K562 (cell line): ENCODE results near the gene HCAR3. TPM values are rescaled to one million over a fixed set of nuclear protein-coding genes. Genes with fewer than 3 reads are reported as not detected.

ENCODE experiments used
- ATAC-seq: fragments of 200-7000 bp; cut with Tn5 transposase; 3 replicates; pipeline ENCODE4 v1.9.1; 2020; ENCODE audit warnings: moderate library complexity
- BruUV-seq: library from RNA; stranded (reverse); fragments of 400-500 nt; replicated peaks from 2 replicates; lab custom pipeline; 2021; lab: Mats Ljungman, UMichigan
- CTCF ChIA-PET: fragments of 300-600 bp; formaldehyde crosslinking; extraction: SDS; loops from one replicate; lab custom pipeline; 2021; ENCODE audit warnings: low intra/inter-chr PET ratio; lab: Yijun Ruan, JAX
- POLR2A ChIA-PET: fragments of 300-600, 350-650 bp; sonication (Branson Sonifier 250); formaldehyde crosslinking; extraction: SDS; loops from one replicate; lab custom pipeline; 2021; ENCODE audit warnings: antibody characterized with exemption, inconsistent platforms; lab: Yijun Ruan, JAX
- DNase-seq, 4 experiments: peaks; one replicate each; pipeline versions ENCODE4 v3.0.0 to v3.0.0-alpha.2; 2011 to 2018; ENCODE audit warnings: low spot score in 3 of 4, mixed read lengths in 3 of 4; ENCODE audit errors: extremely low read depth in 1 of 4
- FAIRE-seq: peaks from 2 replicates; lab custom pipeline; 2011; peaks lifted over from hg19 to GRCh38; lab: Jason Lieb, UNC
- H2AFZ ChIP-seq: 2 replicates; pipeline ENCODE4 v1.6.0; 2011; ENCODE audit warnings: low read depth, low read length, control low read depth, inconsistent platforms
- H3K27ac ChIP-seq: fragments of 200-600 bp; 3 replicates; pipeline ENCODE4 v1.8.0; 2011; ENCODE audit warnings: low read depth, mild to moderate bottlenecking, control low read depth, inconsistent platforms, low read length, moderate library complexity, mixed read lengths; ENCODE audit errors: extremely low read depth
- H3K27me3 ChIP-seq, 2 experiments: fragments of 300-600 bp in 1 of 2; 2 replicates in 1 of 2; 3 replicates in 1 of 2; pipeline versions ENCODE4 v1.6.0 to v1.8.0; 2011; ENCODE audit warnings: inconsistent platforms in 2 of 2, low read length in 2 of 2, mild to moderate bottlenecking in 1 of 2, mixed read lengths in 1 of 2, moderate library complexity in 1 of 2; ENCODE audit not compliant: control insufficient read depth in 2 of 2, insufficient read depth in 2 of 2
- H3K36me3 ChIP-seq: fragments of 300-600 bp; 3 replicates; pipeline ENCODE4 v1.8.0; 2011; ENCODE audit warnings: mild to moderate bottlenecking, low read length, inconsistent platforms; ENCODE audit not compliant: control insufficient read depth, insufficient read depth
- H3K4me1 ChIP-seq, 2 experiments: fragments of 200-600 bp in 1 of 2; replicated peaks in 1 of 2; 2 replicates in 1 of 2; 3 replicates in 1 of 2; pipeline versions ENCODE4 v1.5.1 to v1.8.0; 2011; ENCODE audit warnings: inconsistent platforms in 2 of 2, low read length in 2 of 2, mild to moderate bottlenecking in 1 of 2, mixed read lengths in 1 of 2, moderate library complexity in 1 of 2; ENCODE audit not compliant: control insufficient read depth in 2 of 2, insufficient read depth in 2 of 2
- H3K4me2 ChIP-seq: 2 replicates; pipeline ENCODE4 v1.6.1; 2011; ENCODE audit warnings: low read length, control low read depth, inconsistent platforms, mixed read lengths; ENCODE audit not compliant: insufficient read depth
- H3K4me3 ChIP-seq: fragments of 200-600 bp; sonication (generic), shearing (Covaris generic); 2 replicates; pipeline ENCODE4 v1.5.1; 2016; ENCODE audit warnings: control low read depth, inconsistent platforms
- H3K79me2 ChIP-seq: fragments of 200-600 bp; 3 replicates; pipeline ENCODE4 v1.8.0; 2011; ENCODE audit warnings: low read length, inconsistent platforms; ENCODE audit not compliant: control insufficient read depth, insufficient read depth
- H3K9ac ChIP-seq, 2 experiments: 2 replicates each; pipeline versions ENCODE4 v1.6.0 to v1.6.1; 2011; ENCODE audit warnings: low read depth in 2 of 2, low read length in 2 of 2, control low read depth in 1 of 2, inconsistent platforms in 1 of 2, mild to moderate bottlenecking in 1 of 2, mixed read lengths in 1 of 2; ENCODE audit not compliant: insufficient read depth in 1 of 2
- H3K9me1 ChIP-seq: one replicate; pipeline ENCODE4 v1.6.0; 2011; ENCODE audit warnings: inconsistent platforms, mild to moderate bottlenecking, low read length, moderate library complexity; ENCODE audit not compliant: control insufficient read depth, insufficient read depth
- H3K9me3 ChIP-seq: replicated peaks from 2 replicates; pipeline ENCODE4 v1.5.1; 2011; ENCODE audit warnings: low read depth, low read length, inconsistent platforms; ENCODE audit not compliant: control insufficient read depth, insufficient read depth
- H4K20me1 ChIP-seq: replicated peaks from 2 replicates; pipeline ENCODE4 v1.6.1; 2011; ENCODE audit warnings: low read length, inconsistent platforms, mixed read lengths; ENCODE audit not compliant: control insufficient read depth, insufficient read depth
- BRCA1 ChIP-seq, 2 experiments: fragments of 450-650 bp in 1 of 2; sonication (generic) in 1 of 2; formaldehyde crosslinking in 1 of 2; IDR thresholded peaks; 2 replicates each; pipeline versions ENCODE4 v1.5.0 to v1.6.1; 2017 to 2020; ENCODE audit warnings: mild to moderate bottlenecking in 1 of 2, missing genetic modification reagents in 1 of 2
- CBX3 ChIP-seq, 2 experiments: IDR thresholded peaks; 1 replicate in 1 of 2; 2 replicates in 1 of 2; pipeline ENCODE4 v1.6.1; 2012; ENCODE audit warnings: inconsistent platforms in 2 of 2, low read length in 2 of 2, borderline replicate concordance in 1 of 2, control low read depth in 1 of 2
- CXXC5 ChIP-seq: fragments of 250-450 bp; sonication (Bioruptor Pico); IDR thresholded peaks from 2 replicates; pipeline ENCODE4 v1.8.0; 2022; ENCODE audit warnings: inconsistent platforms, mild to moderate bottlenecking, moderate library complexity
- FIP1L1 ChIP-seq: fragments of 200-400 bp; formaldehyde crosslinking; IDR thresholded peaks from 2 replicates; pipeline ENCODE4 v1.6.1; 2018; ENCODE audit warnings: mild to moderate bottlenecking, low read depth, low read length; ENCODE audit not compliant: poor library complexity, severe bottlenecking
- NFE2 ChIP-seq: IDR thresholded peaks from 2 replicates; pipeline ENCODE4 v1.6.1; 2014; ENCODE audit warnings: antibody characterized with exemption, low read depth
- POLR3A ChIP-seq: IDR thresholded peaks from 2 replicates; pipeline ENCODE4 v1.6.1; 2011; ENCODE audit warnings: borderline replicate concordance, mild to moderate bottlenecking, moderate library complexity; ENCODE audit not compliant: insufficient read length, insufficient read depth; ENCODE audit errors: extremely low read depth
- RBM17 ChIP-seq: fragments of 200-400 bp; formaldehyde crosslinking; IDR thresholded peaks from 2 replicates; pipeline ENCODE4 v1.6.1; 2017; ENCODE audit warnings: low read depth, mild to moderate bottlenecking, low read length, borderline replicate concordance
- SMARCE1 ChIP-seq: fragments of 450-650 bp; IDR thresholded peaks from 2 replicates; pipeline ENCODE4 v1.7.1; 2016; ENCODE audit warnings: mild to moderate bottlenecking
- SPI1 ChIP-seq: IDR thresholded peaks from 2 replicates; pipeline ENCODE4 v1.6.1; 2011; ENCODE audit warnings: low read depth, low read length, control low read depth, borderline replicate concordance
- U2AF1 ChIP-seq: fragments of 200-400 bp; formaldehyde crosslinking; optimal IDR thresholded peaks from 2 replicates; pipeline ENCODE3; 2017; ENCODE audit warnings: mild to moderate bottlenecking, low read depth, low read length, moderate library complexity
- ZNF134 ChIP-seq: fragments of 250-450 bp; sonication (Bioruptor Pico); conservative IDR thresholded peaks from 2 replicates; pipeline ENCODE4 v1.4.0; 2020
- ZNF764 ChIP-seq: fragments of 250-450 bp; sonication (Bioruptor Pico); IDR thresholded peaks from 2 replicates; pipeline ENCODE4 v1.4.0; 2020; ENCODE audit warnings: low read depth, mild to moderate bottlenecking, moderate library complexity
- WGBS: fragments of 100-300 bp; shearing (Covaris generic); methylation state at CpG from one replicate; pipeline ENCODE4 v1.1.6; 2016; ENCODE audit warnings: low coverage, mixed read lengths; ENCODE audit not compliant: insufficient coverage; ENCODE audit errors: missing lambda C conversion rate; 5-methylcytosine and 5-hydroxymethylcytosine counted together
- in situ Hi-C: fragments of 300-500 bp; cut with MboI; formaldehyde crosslinking; loops from 4 replicates; pipeline ENCODE4 v1.15.0; 2018; ENCODE audit warnings: inconsistent platforms, mixed read lengths
- intact Hi-C: fragments of 100-400 bp; cut with micrococcal nuclease; formaldehyde crosslinking; loops from 2 replicates; pipeline ENCODE4 v1.14.2; 2022
- polyA plus RNA-seq, 8 experiments: library from polyadenylated mRNA; depleted of rRNA in 4 of 8; stranded (reverse) in 5 of 8; unstranded in 3 of 8; fragments of >200 nt; fragmentation: Nextera tagmentation in 2 of 8; fragmentation: Illumina TruSeq in 1 of 8; extraction: Ambion mirVana in 2 of 8; extraction: Trizol in 1 of 8; gene quantifications; 2 replicates each; pipeline versions ENCODE4 v1.2.1 to v1.2.3, GENCODE V29; 2011 to 2014; ENCODE audit warnings: inconsistent platforms in 1 of 8, missing spikeins in 1 of 8
- total RNA-seq, 7 experiments: library from RNA; depleted of rRNA in 6 of 7; stranded (reverse); fragments of >200 nt in 6 of 7; fragmentation: Illumina TruSeq in 2 of 7; extraction: Trizol in 2 of 7; gene quantifications; 2 replicates each; pipeline versions ENCODE4 v1.2.1 to v1.2.3, GENCODE V29; 2011 to 2021; ENCODE audit warnings: low replicate concordance in 1 of 7

Gene HCAR3
- total and polyA plus RNA-seq, 9 of the 15 experiments (the other 6 are each of a cell fraction or from before 2014, with no cell fraction given): not detected

DNA sequence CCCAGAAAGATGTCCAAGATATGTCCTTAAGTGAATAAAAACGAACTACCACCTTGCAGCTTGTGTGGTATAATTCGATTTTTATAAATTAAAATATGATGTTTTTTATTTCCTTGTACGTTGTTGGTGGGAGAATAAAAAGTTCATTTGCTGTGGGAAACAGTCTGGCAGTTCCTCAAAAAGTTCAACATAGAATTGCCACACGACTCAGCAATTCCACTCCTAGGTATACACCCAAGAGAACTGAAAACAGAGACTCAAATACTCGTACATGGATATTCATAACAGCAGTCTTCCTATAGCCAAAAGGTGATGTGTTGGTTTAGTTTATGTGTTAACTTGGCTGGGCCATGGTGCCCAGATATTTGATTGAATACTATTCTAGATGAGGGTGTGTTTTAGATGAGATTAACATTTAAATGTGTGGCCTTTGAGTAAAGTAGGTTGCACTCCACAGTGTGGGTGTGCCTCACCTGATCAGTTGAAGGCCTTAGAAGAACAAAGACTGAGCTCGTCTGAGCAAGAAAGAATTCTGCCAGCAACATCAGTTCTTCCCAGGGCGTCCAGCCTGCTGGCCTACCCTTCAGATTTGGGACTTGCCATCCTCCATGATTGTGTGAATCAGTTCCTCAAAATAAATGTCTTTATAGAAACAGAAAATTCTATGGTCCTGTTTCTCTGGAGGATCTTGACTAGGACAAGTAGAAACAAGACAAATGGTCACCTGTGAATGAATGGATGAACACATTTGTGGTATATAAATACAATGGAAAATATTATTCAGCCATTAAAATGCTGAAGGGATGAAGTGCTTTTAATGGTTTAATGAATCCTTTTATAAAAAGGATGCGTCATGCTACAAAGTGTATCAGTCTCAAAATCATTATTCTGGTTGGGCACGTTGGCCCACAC, 30.9 kb upstream of the HCAR3 start:
- Histone ChIP-seq H3K36me3 (no peaks in the 10 kb centered on the region), H3K9ac (no peak overlapping the region), H3K4me3 (no peak overlapping the region), H2AFZ (peak overlapping the region; percentile 25), H4K20me1 (no peaks in the 10 kb centered on the region), H3K4me1 (peaks cover 12 to 14% of the 10 kb centered on the region in 2 experiments; a peak in 4 of 5 replicates), H3K9me3 (no peaks in the 10 kb centered on the region), H3K27ac (no peak overlapping the region), H3K4me2 (no peak overlapping the region), H3K79me2 (no peaks in the 10 kb centered on the region), H3K27me3 (no peaks in the 10 kb centered on the region), H3K9me1 (no peaks in the 10 kb centered on the region)
- WGBS: 29% methylated on average over 9 of the region's 9 CpGs
- in situ Hi-C loops (no loop called here), intact Hi-C loops (no loop called here)
- DNase-seq (no peak), FAIRE-seq (no peak), ATAC-seq (no peak)
- BruUV-seq: no TSS peak
- ChIA-PET CTCF (no interaction called here), POLR2A (no interaction called here)
- TF ChIP-seq SMARCE1 (no peak), ZNF134 (CRISPR knock-in tag) (peak; percentile 86), NFE2 (0 out of 2 replicates have a peak, but pooled peaks have one; percentile 7), SPI1 (peak; percentile 47; the same call in 1 of the 2 replicates)

DNA sequence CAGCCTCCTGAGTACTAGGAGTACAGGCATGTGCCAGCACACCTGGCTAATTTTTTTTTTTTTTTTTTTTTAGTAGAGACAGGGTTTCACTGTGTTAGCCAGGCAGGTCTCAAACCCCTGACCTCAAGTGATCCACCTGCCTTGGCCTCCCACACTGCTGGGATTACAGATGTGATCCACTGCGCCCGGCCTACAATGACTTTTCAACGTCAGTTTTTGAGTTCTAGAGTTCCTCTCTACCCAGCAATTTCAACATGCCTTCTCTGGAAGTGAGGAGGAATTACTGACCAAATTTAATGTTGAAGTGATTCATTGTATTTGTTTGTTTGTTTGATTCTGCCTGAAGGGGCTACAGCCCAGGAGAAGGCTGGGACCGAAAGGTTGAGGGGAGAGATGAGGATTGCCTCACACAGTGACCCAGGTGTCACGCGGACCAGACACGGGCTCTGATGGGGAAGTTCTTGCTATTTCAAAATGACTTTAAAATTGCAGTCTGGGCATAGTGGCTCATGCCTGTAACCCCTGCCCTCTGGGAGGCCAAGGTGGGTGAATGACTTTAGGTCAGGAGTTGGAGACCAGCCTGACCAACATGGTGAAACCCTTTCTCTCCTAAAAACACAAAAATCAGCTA, 27.4 kb upstream of the HCAR3 start:
- ChIA-PET CTCF (no interaction called here), POLR2A (no interaction called here)
- no peaks in the 10 kb centered on the region for H3K36me3 ChIP-seq
- no peak overlapping the region for H2AFZ ChIP-seq
- H3K9me1 ChIP-seq: no peaks in the 10 kb centered on the region
- H4K20me1 ChIP-seq: no peaks in the 10 kb centered on the region
- H3K4me1 ChIP-seq: peaks cover 0 to 5% of the 10 kb centered on the region in 2 experiments; a peak in 1 of 5 replicates
- H3K9ac ChIP-seq: no peak overlapping the region
- H3K27ac ChIP-seq: no peak overlapping the region
- no peaks in the 10 kb centered on the region for H3K27me3 ChIP-seq
- intact Hi-C loops: no loop called here
- in situ Hi-C loops: no loop called here
- no peak overlapping the region for H3K4me3 ChIP-seq
- ATAC-seq (no peak), FAIRE-seq (no peak), DNase-seq (no peak)
- no TSS peak for BruUV-seq
- no peaks in the 10 kb centered on the region for H3K9me3 ChIP-seq
- H3K79me2 ChIP-seq: no peaks in the 10 kb centered on the region
- no peak overlapping the region for H3K4me2 ChIP-seq
- 73% methylated on average over 7 of the region's 7 CpGs for WGBS
- no peak for TF ChIP-seq BRCA1 (IDR thresholded peaks at IDR 0.05)
- TF ChIP-seq BRCA1 (CRISPR knock-in tag; IDR thresholded peaks at IDR 0.05): no peak
- no peak for TF ChIP-seq FIP1L1
- TF ChIP-seq CBX3 (IDR thresholded peaks at IDR 0.05; ENCODE audit: borderline replicate concordance in 1 of 2, low read length in 2 of 2): no peak
- TF ChIP-seq POLR3A: no peak
- TF ChIP-seq ZNF764: no peak
- no peak for TF ChIP-seq CXXC5 (CRISPR knock-in tag)
- no peak for TF ChIP-seq RBM17
- TF ChIP-seq U2AF1: no peak
